Eye (tissue), 1 donor: Measurements from ENCODE around the gene GFOD1.
"Not testable (repeated sequence)": the region's sequence is repeated elsewhere in the genome, so short reads cannot be mapped to it uniquely, and the experiment has no call there.

ENCODE experiments used
- DNase-seq: peaks from one replicate; pipeline ENCODE4 v3.0.0-alpha.2; 2015

The GFOD1 gene

GRCh38 chr6:13398421-13398994 lies 88.9 kb downstream of the GFOD1 start:
- no peak for DNase-seq

- no peak for DNase-seq
Observed at GRCh38 chr6:13398069-13398381, 89.4 kb downstream of the GFOD1 start.

GRCh38 chr6:13397359-13398068 lies 89.9 kb downstream of the GFOD1 start:
- no peak for DNase-seq

GRCh38 chr6:13396241-13396792 lies 91.1 kb downstream of the GFOD1 start:
- no peak for DNase-seq

- no peak for DNase-seq
Observed at GRCh38 chr6:13395272-13396237, 91.8 kb downstream of the GFOD1 start.

GRCh38 chr6:13392462-13392861 lies 94.9 kb downstream of the GFOD1 start:
- no peak for DNase-seq

GRCh38 chr6:13391537-13391936 lies 95.9 kb downstream of the GFOD1 start:
- DNase-seq = no peak

GRCh38 chr6:13390658-13391057 lies 96.7 kb downstream of the GFOD1 start:
- no peak for DNase-seq

GRCh38 chr6:13389237-13389636 lies 98.2 kb downstream of the GFOD1 start:
- not testable (repeated sequence) for DNase-seq

GRCh38 chr6:13388769-13389168 lies 98.6 kb downstream of the GFOD1 start:
- not testable (repeated sequence) for DNase-seq

GRCh38 chr6:13384966-13385365 lies 102.4 kb downstream of the GFOD1 start:
- no peak for DNase-seq

- DNase-seq = no peak
Observed at GRCh38 chr6:13384506-13384905, 102.9 kb downstream of the GFOD1 start.

- no peak for DNase-seq
Observed at GRCh38 chr6:13383328-13384163, 103.9 kb downstream of the GFOD1 start.

- no peak for DNase-seq
Observed at GRCh38 chr6:13380761-13381160, 106.6 kb downstream of the GFOD1 start.

- DNase-seq = no peak
Observed at GRCh38 chr6:13378669-13379590, 108.5 kb downstream of the GFOD1 start.

GRCh38 chr6:13377054-13377758 lies 110.2 kb downstream of the GFOD1 start:
- no peak for DNase-seq

- DNase-seq = no peak
Observed at GRCh38 chr6:13375360-13375878, 112.0 kb downstream of the GFOD1 start.

GRCh38 chr6:13373919-13374318 lies 113.5 kb downstream of the GFOD1 start:
- no peak for DNase-seq

- no peak for DNase-seq
Observed at GRCh38 chr6:13373488-13373886, 113.9 kb downstream of the GFOD1 start.

GRCh38 chr6:13372688-13373487 lies 114.5 kb downstream of the GFOD1 start:
- DNase-seq = no peak
